Esophagus muscularis mucosa (tissue), 4 donors: ENCODE data around the gene PDSS2.

Source experiments
- EP300 ChIP-seq: sonication (generic); formaldehyde crosslinking; IDR thresholded peaks from one replicate; pipeline ENCODE4 v1.6.1; 2017; ENCODE audit warnings: antibody characterized with exemption
- POLR2A ChIP-seq: fragments of 450-650 bp; IDR thresholded peaks from one replicate; pipeline ENCODE4 v1.6.1; 2017; ENCODE audit warnings: antibody characterized with exemption, moderate library complexity, mild to moderate bottlenecking, low read depth
- POLR2AphosphoS5 ChIP-seq, 2 donors: sonication (generic); formaldehyde crosslinking; IDR thresholded peaks; one replicate each; pipeline ENCODE4 v1.6.1; 2017; ENCODE audit warnings: antibody characterized with exemption in 2 of 2
- TF ChIP-seq, protein P1 (sequence below), 3 experiments: fragments of 200-600 bp in 2 of 3; fragments of 450-650 bp in 1 of 3; sonication (generic) in 2 of 3; IDR thresholded peaks; one replicate each; pipeline ENCODE4 v1.5.1; 2017 to 2019; ENCODE audit warnings: antibody characterized with exemption in 3 of 3, mild to moderate bottlenecking in 2 of 3, moderate library complexity in 1 of 3

DNA sequence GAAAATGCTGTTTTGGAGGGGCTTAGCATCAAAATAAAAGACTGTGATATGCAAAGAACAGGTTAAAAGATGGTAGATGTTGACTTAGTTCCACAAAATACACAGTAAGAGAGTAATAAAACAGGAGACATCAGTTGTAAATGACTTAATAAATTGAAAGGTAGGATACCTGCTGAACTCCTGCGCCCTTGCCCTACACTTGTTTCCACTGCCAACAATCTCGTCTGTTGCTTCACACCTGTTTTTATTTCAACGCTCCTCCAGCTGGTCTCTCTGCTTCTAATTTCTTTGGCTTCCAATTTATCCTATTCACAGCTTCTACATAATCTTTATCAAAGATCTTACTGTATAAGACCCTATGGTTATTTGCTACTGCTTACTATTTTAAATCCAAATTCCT, 228.1 kb downstream of the PDSS2 start:
- TF ChIP-seq POLR2A (no peak), POLR2AphosphoS5 (IDR thresholded peaks at IDR 0.05) (no peak), EP300 (no peak)
- TF ChIP-seq, protein P1, sequence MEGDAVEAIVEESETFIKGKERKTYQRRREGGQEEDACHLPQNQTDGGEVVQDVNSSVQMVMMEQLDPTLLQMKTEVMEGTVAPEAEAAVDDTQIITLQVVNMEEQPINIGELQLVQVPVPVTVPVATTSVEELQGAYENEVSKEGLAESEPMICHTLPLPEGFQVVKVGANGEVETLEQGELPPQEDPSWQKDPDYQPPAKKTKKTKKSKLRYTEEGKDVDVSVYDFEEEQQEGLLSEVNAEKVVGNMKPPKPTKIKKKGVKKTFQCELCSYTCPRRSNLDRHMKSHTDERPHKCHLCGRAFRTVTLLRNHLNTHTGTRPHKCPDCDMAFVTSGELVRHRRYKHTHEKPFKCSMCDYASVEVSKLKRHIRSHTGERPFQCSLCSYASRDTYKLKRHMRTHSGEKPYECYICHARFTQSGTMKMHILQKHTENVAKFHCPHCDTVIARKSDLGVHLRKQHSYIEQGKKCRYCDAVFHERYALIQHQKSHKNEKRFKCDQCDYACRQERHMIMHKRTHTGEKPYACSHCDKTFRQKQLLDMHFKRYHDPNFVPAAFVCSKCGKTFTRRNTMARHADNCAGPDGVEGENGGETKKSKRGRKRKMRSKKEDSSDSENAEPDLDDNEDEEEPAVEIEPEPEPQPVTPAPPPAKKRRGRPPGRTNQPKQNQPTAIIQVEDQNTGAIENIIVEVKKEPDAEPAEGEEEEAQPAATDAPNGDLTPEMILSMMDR (IDR thresholded peaks at IDR 0.05) = no peak
